OCI-LY7 (cell line): Measurements from ENCODE around the gene SYTL2. TPM values are rescaled to one million over a fixed set of nuclear protein-coding genes. Genes with fewer than 3 reads are reported as not detected.

Experiments used
- BruUV-seq: library from RNA; stranded (reverse); fragments of 400-500 nt; replicated peaks from 2 replicates; lab custom pipeline; 2021; lab: Mats Ljungman, UMichigan
- CTCF ChIA-PET: fragments of 300-600 bp; sonication (Branson Sonifier 250); formaldehyde crosslinking; loops from one replicate; lab custom pipeline; 2022; ENCODE audit warnings: antibody characterized with exemption; ENCODE audit not compliant: unreplicated experiment; lab: Charles Lee
- POLR2A ChIA-PET: fragments of 300-600 bp; sonication (Branson Sonifier 250); formaldehyde crosslinking; loops from one replicate; lab custom pipeline; 2022; ENCODE audit warnings: antibody characterized with exemption; lab: Charles Lee
- DNase-seq: peaks from one replicate; pipeline ENCODE4 v3.0.0-alpha.2; 2015; ENCODE audit warnings: low spot score
- H2AFZ ChIP-seq: fragments of 200-600 bp; sonication (generic), shearing (Covaris generic); 2 replicates; pipeline ENCODE4 v1.6.1; 2014; ENCODE audit warnings: mild to moderate bottlenecking, antibody characterized with exemption, low read length, moderate library complexity
- H3K27ac ChIP-seq: fragments of 200-600 bp; sonication (generic); 2 replicates; pipeline ENCODE4 v1.5.1; 2014; ENCODE audit warnings: mixed run types, low read depth, mild to moderate bottlenecking, moderate library complexity, low read length, inconsistent platforms; ENCODE audit not compliant: poor library complexity, severe bottlenecking
- H3K36me3 ChIP-seq: fragments of 200-600 bp; sonication (generic); 2 replicates; pipeline ENCODE4 v1.6.1; 2014; ENCODE audit warnings: mild to moderate bottlenecking, antibody characterized with exemption, low read length, moderate library complexity, mixed read lengths; ENCODE audit not compliant: insufficient read depth
- H3K4me1 ChIP-seq: fragments of 200-600 bp; sonication (generic); 2 replicates; pipeline ENCODE4 v1.5.1; 2014; ENCODE audit warnings: mild to moderate bottlenecking, low read length; ENCODE audit not compliant: insufficient read depth, poor library complexity, severe bottlenecking
- H3K4me2 ChIP-seq: fragments of 200-600 bp; sonication (generic); 2 replicates; pipeline ENCODE4 v1.6.1; 2014; ENCODE audit warnings: mild to moderate bottlenecking, low read length
- H3K4me3 ChIP-seq: fragments of 200-600 bp; sonication (generic); 2 replicates; pipeline ENCODE4 v1.5.1; 2014; ENCODE audit warnings: mild to moderate bottlenecking, low read depth, low read length; ENCODE audit not compliant: poor library complexity, severe bottlenecking
- H3K79me2 ChIP-seq: fragments of 200-600 bp; sonication (generic); 2 replicates; pipeline ENCODE4 v1.6.1; 2016; ENCODE audit warnings: low read depth, mild to moderate bottlenecking, low read length, moderate library complexity, mixed read lengths; ENCODE audit not compliant: insufficient read depth
- H3K9me2 ChIP-seq: fragments of 200-600 bp; sonication (generic); 2 replicates; pipeline ENCODE4 v1.6.1; 2016; ENCODE audit warnings: mild to moderate bottlenecking, low read length, mixed read lengths; ENCODE audit not compliant: insufficient read depth
- H3K9me3 ChIP-seq: fragments of 200-600 bp; sonication (generic); 2 replicates; pipeline ENCODE4 v1.6.1; 2014; ENCODE audit warnings: mild to moderate bottlenecking, mixed run types, low read length, mixed read lengths
- H4K20me1 ChIP-seq: fragments of 200-600 bp; sonication (generic); 2 replicates; pipeline ENCODE4 v1.6.1; 2014; ENCODE audit warnings: mild to moderate bottlenecking, antibody characterized with exemption, low read length, moderate library complexity, mixed read lengths; ENCODE audit not compliant: insufficient read depth
- CTCF ChIP-seq: fragments of 200-600 bp; sonication (generic); conservative IDR thresholded peaks from 2 replicates; pipeline ENCODE4 v1.5.1; 2014; ENCODE audit warnings: mild to moderate bottlenecking, antibody characterized with exemption, low read length, moderate library complexity, mixed read lengths
- EZH2phosphoT487 ChIP-seq: fragments of 200-600 bp; sonication (generic); IDR thresholded peaks from 2 replicates; pipeline ENCODE4 v1.6.1; 2018; ENCODE audit warnings: low read depth, borderline replicate concordance, mild to moderate bottlenecking, mixed run types, antibody characterized with exemption, low read length, moderate library complexity, mixed read lengths
- intact Hi-C: fragments of 100-400 bp; cut with micrococcal nuclease; formaldehyde crosslinking; loops from one replicate; pipeline ENCODE4 v1.10.0; 2022; ENCODE audit not compliant: unreplicated experiment
- total RNA-seq, 2 experiments: library from RNA; depleted of rRNA in 1 of 2; stranded (reverse); fragments of >200 nt in 1 of 2; shearing (Covaris generic) in 1 of 2; gene quantifications; 2 replicates each; pipeline ENCODE4 v1.2.3, GENCODE V29; 2014 to 2022

Gene SYTL2
- total RNA-seq, 2 experiments from 2014 or later = 2.6 to 5.1 TPM

GRCh38 chr11:85735876-85736460, 75.0 kb downstream of the SYTL2 start:
- CTCF ChIA-PET = no interaction called here
- Histone ChIP-seq H3K36me3 (no peaks in the 10 kb centered on the region), H3K9me3 (no peaks in the 10 kb centered on the region), H3K4me1 (peaks cover 3% of the 10 kb centered on the region), H3K4me3 (no peak overlapping the region), H3K9me2 (no peaks in the 10 kb centered on the region), H3K27ac (no peak overlapping the region), H4K20me1 (no peaks in the 10 kb centered on the region), H2AFZ (no peak overlapping the region), H3K4me2 (no peak overlapping the region), H3K79me2 (no peaks in the 10 kb centered on the region)
- POLR2A ChIA-PET = no interaction called here
- no TSS peak for BruUV-seq
- TF ChIP-seq EZH2phosphoT487 (no peak), CTCF (no peak)
- DNase-seq = no peak
- intact Hi-C loops = no loop called here

- no peak for DNase-seq
- TF ChIP-seq EZH2phosphoT487 (no peak), CTCF (no peak)
- Histone ChIP-seq H3K9me3 (no peaks in the 10 kb centered on the region), H4K20me1 (no peaks in the 10 kb centered on the region), H3K79me2 (no peaks in the 10 kb centered on the region), H3K4me3 (no peak overlapping the region), H3K36me3 (no peaks in the 10 kb centered on the region), H3K4me2 (no peak overlapping the region), H3K4me1 (no peaks in the 10 kb centered on the region), H3K27ac (no peak overlapping the region), H2AFZ (no peak overlapping the region), H3K9me2 (no peaks in the 10 kb centered on the region)
- no TSS peak for BruUV-seq
- intact Hi-C loops = no loop called here
- ChIA-PET POLR2A (no interaction called here), CTCF (no interaction called here)
These were observed 78.0 kb downstream of the SYTL2 start for GRCh38 chr11:85732965-85733364.

- CTCF ChIA-PET = no interaction called here
- no TSS peak for BruUV-seq
- no peak overlapping the region for H3K4me3 ChIP-seq
These were observed 84.6 kb downstream of the SYTL2 start for GRCh38 chr11:85726381-85726780.

More at GRCh38 chr11:85726381-85726780, 84.6 kb downstream of the SYTL2 start:
- POLR2A ChIA-PET = no interaction called here
- Histone ChIP-seq H3K79me2 (no peaks in the 10 kb centered on the region), H4K20me1 (no peaks in the 10 kb centered on the region), H3K4me2 (no peak overlapping the region), H3K9me3 (no peaks in the 10 kb centered on the region), H3K4me1 (no peaks in the 10 kb centered on the region), H2AFZ (no peak overlapping the region), H3K27ac (no peak overlapping the region), H3K36me3 (no peaks in the 10 kb centered on the region), H3K9me2 (no peaks in the 10 kb centered on the region)
- intact Hi-C loops = no loop called here
- no peak for DNase-seq
- TF ChIP-seq CTCF (no peak), EZH2phosphoT487 (no peak)
